K562 (cell line): ENCODE measurements around the gene PILRA. TPM values are rescaled to one million over a fixed set of nuclear protein-coding genes. Genes with fewer than 3 reads are reported as not detected.

Experiments used
- EP300 ChIP-seq: IDR thresholded peaks from 2 replicates; pipeline ENCODE4 v1.6.1; 2012; ENCODE audit warnings: low read length, improper control_type of control experiment
- NFRKB ChIP-seq: fragments of 450-650 bp; IDR thresholded peaks from 2 replicates; pipeline ENCODE4 v1.6.1; 2016; ENCODE audit warnings: low read depth
- PRDM10 ChIP-seq: fragments of 450-650 bp; IDR thresholded peaks from 2 replicates; pipeline ENCODE4 v1.6.1; 2018; ENCODE audit not compliant: partially characterized antibody
- RERE ChIP-seq: sonication (generic); formaldehyde crosslinking; IDR thresholded peaks from 2 replicates; pipeline ENCODE4 v1.8.0; 2023; ENCODE audit warnings: missing genetic modification reagents, mild to moderate bottlenecking, borderline replicate concordance
- SMAD3 ChIP-seq: fragments of 450-650 bp; formaldehyde crosslinking; conservative IDR thresholded peaks from 2 replicates; pipeline ENCODE4 v1.4.0; 2020; ENCODE audit warnings: mild to moderate bottlenecking
- TSHZ1 ChIP-seq: fragments of 250-450 bp; sonication (Bioruptor Pico); IDR thresholded peaks from 2 replicates; pipeline ENCODE4 v1.4.0; 2020; ENCODE audit warnings: mild to moderate bottlenecking, moderate library complexity
- ZBTB33 ChIP-seq: sonication (generic); formaldehyde crosslinking; IDR thresholded peaks from 2 replicates; pipeline ENCODE4 v1.8.1; 2023; ENCODE audit warnings: mild to moderate bottlenecking, missing genetic modification reagents
- ZBTB9 ChIP-seq: fragments of 450-650 bp; formaldehyde crosslinking; IDR thresholded peaks from 2 replicates; pipeline ENCODE4 v1.4.0; 2020; ENCODE audit warnings: mild to moderate bottlenecking, moderate library complexity
- polyA plus RNA-seq, 8 experiments: library from polyadenylated mRNA; depleted of rRNA in 4 of 8; stranded (reverse) in 5 of 8; unstranded in 3 of 8; fragments of >200 nt; fragmentation: Nextera tagmentation in 2 of 8; fragmentation: Illumina TruSeq in 1 of 8; extraction: Ambion mirVana in 2 of 8; extraction: Trizol in 1 of 8; gene quantifications; 2 replicates each; pipeline versions ENCODE4 v1.2.1 to v1.2.3, GENCODE V29; 2011 to 2014; ENCODE audit warnings: inconsistent platforms in 1 of 8, missing spikeins in 1 of 8
- total RNA-seq, 7 experiments: library from RNA; depleted of rRNA in 6 of 7; stranded (reverse); fragments of >200 nt in 6 of 7; fragmentation: Illumina TruSeq in 2 of 7; extraction: Trizol in 2 of 7; gene quantifications; 2 replicates each; pipeline versions ENCODE4 v1.2.1 to v1.2.3, GENCODE V29; 2011 to 2021; ENCODE audit warnings: low replicate concordance in 1 of 7

Gene PILRA
- total and polyA plus RNA-seq, 9 of the 15 experiments (the other 6 are each of a cell fraction or from before 2014, with no cell fraction given), result 0.13 to 1.8 (median 0.62) TPM

GRCh38 chr7:100429637-100430492, 56.6 kb downstream of the PILRA start, which contains the start of gene MEPCE (continued):
- TF ChIP-seq ZBTB33, result no peak
- TF ChIP-seq PRDM10, result peak; percentile 32
- TF ChIP-seq RERE (CRISPR knock-in tag), result no peak
- TF ChIP-seq ZBTB9 (CRISPR knock-in tag), result peak; percentile 67; the same call in 1 of the 2 replicates
- TF ChIP-seq TSHZ1 (CRISPR knock-in tag), result no peak
- no peak; the same call in 1 of the 2 replicates for TF ChIP-seq EP300
- TF ChIP-seq NFRKB, result peak; percentile 79
- peak; percentile 77 for TF ChIP-seq SMAD3 (CRISPR knock-in tag)
